Choroid plexus epithelial cell (primary cell): ENCODE results near the gene CACNA1H.
"Not testable (repeated sequence)": the region's sequence is repeated elsewhere in the genome, so short reads cannot be mapped to it uniquely, and the experiment has no call there.

ENCODE experiments used
- DNase-seq: peaks from one replicate; pipeline ENCODE4 v3.0.0-alpha.2; 2010; ENCODE audit warnings: low read depth
- H3K4me3 ChIP-seq: 2 replicates; pipeline ENCODE4 v1.5.1; 2011; ENCODE audit warnings: low read depth, mild to moderate bottlenecking, control low read depth, low read length, moderate library complexity
- CTCF ChIP-seq: conservative IDR thresholded peaks from 2 replicates; pipeline ENCODE4 v1.5.1; 2011; ENCODE audit warnings: low read depth, mild to moderate bottlenecking, control low read depth, inconsistent platforms, low read length, moderate library complexity

CACNA1H gene

GRCh38 chr16:1262846-1263221 lies 109.9 kb downstream of the CACNA1H start:
- no peak overlapping the region for H3K4me3 ChIP-seq
- TF ChIP-seq CTCF, result no peak
- no peak for DNase-seq

GRCh38 chr16:1263591-1264344 lies 110.9 kb downstream of the CACNA1H start:
- no peak for TF ChIP-seq CTCF
- no peak for DNase-seq
- H3K4me3 ChIP-seq, result no peak overlapping the region

GRCh38 chr16:1264345-1265089 lies 111.6 kb downstream of the CACNA1H start:
- TF ChIP-seq CTCF, result no peak
- no peak overlapping the region for H3K4me3 ChIP-seq
- no peak for DNase-seq

GRCh38 chr16:1265090-1265630 lies 112.3 kb downstream of the CACNA1H start:
- no peak for DNase-seq
- TF ChIP-seq CTCF, result no peak
- no peak overlapping the region for H3K4me3 ChIP-seq

- H3K4me3 ChIP-seq, result no peak overlapping the region
- DNase-seq, result no peak
- no peak for TF ChIP-seq CTCF
Measured at GRCh38 chr16:1265826-1266225, 112.9 kb downstream of the CACNA1H start.

GRCh38 chr16:1269418-1269817 lies 116.5 kb downstream of the CACNA1H start:
- H3K4me3 ChIP-seq, DNase-seq: not testable (repeated sequence)

- no peak overlapping the region for H3K4me3 ChIP-seq
- no peak for TF ChIP-seq CTCF
- no peak for DNase-seq
Measured at GRCh38 chr16:1271380-1271723, 118.4 kb downstream of the CACNA1H start.
